ENCODE measurements around the gene NPL. TPM values are rescaled to one million over a fixed set of nuclear protein-coding genes. Genes with fewer than 3 reads are reported as not detected.
A peak's percentile ranks its signal among the peaks of the same experiment; 100 is the strongest.

Gene NPL
- polyA plus RNA-seq, 2 of the 4 experiments (the other 2 are of a cell fraction), result 0.80 to 1.0 TPM

DNA sequence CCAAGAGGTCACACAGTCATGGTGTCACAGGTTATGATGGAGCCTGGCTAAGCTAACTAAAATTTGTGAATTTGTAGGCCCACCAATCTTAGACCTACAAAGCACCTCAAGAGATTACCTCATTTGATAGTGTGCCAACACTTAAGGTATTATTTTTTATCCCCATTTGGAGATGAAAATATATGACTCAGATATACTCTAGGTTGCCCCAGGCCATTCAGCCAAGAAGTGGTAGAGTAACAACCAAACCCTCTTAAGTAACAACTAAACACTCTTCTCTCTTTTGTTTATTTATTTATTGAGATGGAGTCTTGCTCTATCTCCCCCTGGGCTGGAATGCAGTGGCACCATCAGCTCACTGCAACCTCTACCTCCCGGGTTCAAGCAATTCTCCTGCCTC lies 14.3 kb downstream of the NPL start (continued):
- TF ChIP-seq, protein P1, sequence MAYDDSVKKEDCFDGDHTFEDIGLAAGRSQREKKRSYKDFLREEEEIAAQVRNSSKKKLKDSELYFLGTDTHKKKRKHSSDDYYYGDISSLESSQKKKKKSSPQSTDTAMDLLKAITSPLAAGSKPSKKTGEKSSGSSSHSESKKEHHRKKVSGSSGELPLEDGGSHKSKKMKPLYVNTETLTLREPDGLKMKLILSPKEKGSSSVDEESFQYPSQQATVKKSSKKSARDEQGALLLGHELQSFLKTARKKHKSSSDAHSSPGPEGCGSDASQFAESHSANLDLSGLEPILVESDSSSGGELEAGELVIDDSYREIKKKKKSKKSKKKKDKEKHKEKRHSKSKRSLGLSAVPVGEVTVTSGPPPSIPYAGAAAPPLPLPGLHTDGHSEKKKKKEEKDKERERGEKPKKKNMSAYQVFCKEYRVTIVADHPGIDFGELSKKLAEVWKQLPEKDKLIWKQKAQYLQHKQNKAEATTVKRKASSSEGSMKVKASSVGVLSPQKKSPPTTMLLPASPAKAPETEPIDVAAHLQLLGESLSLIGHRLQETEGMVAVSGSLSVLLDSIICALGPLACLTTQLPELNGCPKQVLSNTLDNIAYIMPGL (CRISPR knock-in tag; IDR thresholded peaks at IDR 0.05; ENCODE audit: borderline replicate concordance), result no peak
- TF ChIP-seq HOXA7 (CRISPR knock-in tag; IDR thresholded peaks at IDR 0.05), result no peak
- TF ChIP-seq POLR2AphosphoS2 (conservative IDR thresholded peaks at IDR 0.05; ENCODE audit: low read length), result no peak
- no peak for TF ChIP-seq CBX8 (IDR thresholded peaks at IDR 0.05)
- TF ChIP-seq BHLHE40 (IDR thresholded peaks at IDR 0.05; ENCODE audit: low read depth, low read length), result no peak
- TF ChIP-seq JUNB (IDR thresholded peaks at IDR 0.05), result no peak

DNA sequence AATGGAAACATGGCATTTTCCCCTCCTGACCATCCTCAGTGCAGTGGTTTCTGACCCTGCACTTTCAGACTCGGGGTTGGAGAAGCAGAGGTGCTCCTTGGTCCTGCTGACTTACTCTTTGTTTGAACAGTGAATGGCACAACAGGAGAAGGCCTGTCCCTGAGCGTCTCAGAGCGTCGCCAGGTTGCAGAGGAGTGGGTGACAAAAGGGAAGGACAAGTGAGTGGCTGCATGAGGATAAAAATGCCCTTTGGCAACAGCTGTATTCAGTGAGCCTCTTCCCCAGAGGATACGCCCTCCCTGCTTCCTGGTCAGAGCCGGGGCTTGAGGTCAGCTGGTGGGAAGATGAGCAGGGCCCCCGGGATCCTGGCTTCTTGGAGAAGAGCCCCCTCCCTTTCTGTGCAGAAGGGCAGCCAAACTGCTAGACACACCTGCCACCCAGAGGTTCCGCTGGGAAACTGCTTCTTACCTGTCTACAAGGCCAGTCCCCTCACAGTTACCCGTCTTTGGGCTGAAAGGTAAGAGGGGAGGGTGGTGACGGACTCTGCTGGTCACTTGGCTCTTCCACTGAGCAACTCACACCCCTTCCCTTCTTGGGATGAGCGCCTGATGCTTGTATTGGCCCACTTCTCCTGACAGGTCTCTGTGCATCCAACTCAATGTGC lies 16.6 kb downstream of the NPL start:
- 53% methylated on average over 10 of the region's 11 CpGs for WGBS (ENCODE audit: missing lambda C conversion rate)
- Histone ChIP-seq H3K4me3 (no peak overlapping the region), H3K4me1 (no peaks in the 10 kb centered on the region), H3K27ac (no peak overlapping the region), H3K9me3 (peaks cover 3% of the 10 kb centered on the region; the same call in 1 of the 3 replicates), H3K4me2 (no peak overlapping the region)
- TF ChIP-seq RAD21 (conservative IDR thresholded peaks at IDR 0.05 in 1 of 2, IDR thresholded peaks at IDR 0.05 in 1 of 2) (peak in 1 of 2 experiments; percentile 13; a peak in 1 of 5 replicates), CHD2 (IDR thresholded peaks at IDR 0.05; ENCODE audit: low read length, partially characterized antibody) (no peak), CBX8 (IDR thresholded peaks at IDR 0.05) (no peak)
- ChIA-PET POLR2A (no interaction called here), CTCF (interaction anchor here (1.4 kb wide), 1 partner anchor 205 kb away, joined by 3 read pairs; no protein-coding TSS in a partner anchor)
- DNase-seq (ENCODE audit: low read depth in 1 of 2, low spot score in 1 of 2) (no peak), ATAC-seq (peak in 1 of 2 experiments; percentile 54; a peak in 2 of 6 replicates), FAIRE-seq (no peak)

DNA sequence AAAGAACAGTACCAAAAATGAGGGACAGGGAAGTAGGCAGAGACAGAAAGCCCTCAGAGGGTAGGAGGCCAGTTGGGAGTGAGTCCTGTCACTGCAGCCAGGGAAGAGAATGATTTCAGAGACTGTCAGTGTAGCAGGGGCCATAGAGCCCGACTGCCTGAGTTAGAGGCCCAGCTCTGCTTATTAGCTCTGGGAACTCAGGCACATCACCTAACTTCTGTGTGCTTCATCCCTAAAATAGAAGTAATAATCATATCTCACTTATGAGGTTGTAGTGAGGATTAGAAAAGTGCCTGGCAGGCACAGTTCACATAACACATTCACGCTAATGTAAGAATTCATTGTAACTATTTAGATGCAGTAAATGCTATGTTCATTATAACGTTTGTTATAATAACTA lies 18.3 kb downstream of the NPL start:
- ChIA-PET CTCF (interaction anchor here (0.6 kb wide), 1 partner anchor 31 kb away, joined by 5 read pairs; no protein-coding TSS in a partner anchor), POLR2A (no interaction called here)
- ATAC-seq, result no peak
- FAIRE-seq, result no peak
- 37% methylated on average over 3 of the region's 3 CpGs for WGBS (ENCODE audit: missing lambda C conversion rate)
- TF ChIP-seq FOXS1 (CRISPR knock-in tag; IDR thresholded peaks at IDR 0.05), result no peak
- no peak for TF ChIP-seq RFX5 (IDR thresholded peaks at IDR 0.05)
- TF ChIP-seq EHF (CRISPR knock-in tag; IDR thresholded peaks at IDR 0.05), result no peak
- no peak for TF ChIP-seq RAD21 (conservative IDR thresholded peaks at IDR 0.05 in 1 of 2, IDR thresholded peaks at IDR 0.05 in 1 of 2)
- TF ChIP-seq POLR2AphosphoS2 (conservative IDR thresholded peaks at IDR 0.05; ENCODE audit: low read length), result no peak
- no peak for TF ChIP-seq ZC3H11A (IDR thresholded peaks at IDR 0.05)
- TF ChIP-seq JUN (IDR thresholded peaks at IDR 0.05), result no peak
- TF ChIP-seq, protein P2, sequence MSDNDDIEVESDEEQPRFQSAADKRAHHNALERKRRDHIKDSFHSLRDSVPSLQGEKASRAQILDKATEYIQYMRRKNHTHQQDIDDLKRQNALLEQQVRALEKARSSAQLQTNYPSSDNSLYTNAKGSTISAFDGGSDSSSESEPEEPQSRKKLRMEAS (IDR thresholded peaks at IDR 0.05), result no peak
- TF ChIP-seq EP300 (IDR thresholded peaks at IDR 0.05), result no peak
- TF ChIP-seq HEYL (CRISPR knock-in tag; IDR thresholded peaks at IDR 0.05), result no peak
- TF ChIP-seq ZFP36 (IDR thresholded peaks at IDR 0.05; ENCODE audit: borderline replicate concordance, partially characterized antibody), result no peak
- no peak for TF ChIP-seq TFCP2L1 (CRISPR knock-in tag; IDR thresholded peaks at IDR 0.05)
- TF ChIP-seq, protein P3, sequence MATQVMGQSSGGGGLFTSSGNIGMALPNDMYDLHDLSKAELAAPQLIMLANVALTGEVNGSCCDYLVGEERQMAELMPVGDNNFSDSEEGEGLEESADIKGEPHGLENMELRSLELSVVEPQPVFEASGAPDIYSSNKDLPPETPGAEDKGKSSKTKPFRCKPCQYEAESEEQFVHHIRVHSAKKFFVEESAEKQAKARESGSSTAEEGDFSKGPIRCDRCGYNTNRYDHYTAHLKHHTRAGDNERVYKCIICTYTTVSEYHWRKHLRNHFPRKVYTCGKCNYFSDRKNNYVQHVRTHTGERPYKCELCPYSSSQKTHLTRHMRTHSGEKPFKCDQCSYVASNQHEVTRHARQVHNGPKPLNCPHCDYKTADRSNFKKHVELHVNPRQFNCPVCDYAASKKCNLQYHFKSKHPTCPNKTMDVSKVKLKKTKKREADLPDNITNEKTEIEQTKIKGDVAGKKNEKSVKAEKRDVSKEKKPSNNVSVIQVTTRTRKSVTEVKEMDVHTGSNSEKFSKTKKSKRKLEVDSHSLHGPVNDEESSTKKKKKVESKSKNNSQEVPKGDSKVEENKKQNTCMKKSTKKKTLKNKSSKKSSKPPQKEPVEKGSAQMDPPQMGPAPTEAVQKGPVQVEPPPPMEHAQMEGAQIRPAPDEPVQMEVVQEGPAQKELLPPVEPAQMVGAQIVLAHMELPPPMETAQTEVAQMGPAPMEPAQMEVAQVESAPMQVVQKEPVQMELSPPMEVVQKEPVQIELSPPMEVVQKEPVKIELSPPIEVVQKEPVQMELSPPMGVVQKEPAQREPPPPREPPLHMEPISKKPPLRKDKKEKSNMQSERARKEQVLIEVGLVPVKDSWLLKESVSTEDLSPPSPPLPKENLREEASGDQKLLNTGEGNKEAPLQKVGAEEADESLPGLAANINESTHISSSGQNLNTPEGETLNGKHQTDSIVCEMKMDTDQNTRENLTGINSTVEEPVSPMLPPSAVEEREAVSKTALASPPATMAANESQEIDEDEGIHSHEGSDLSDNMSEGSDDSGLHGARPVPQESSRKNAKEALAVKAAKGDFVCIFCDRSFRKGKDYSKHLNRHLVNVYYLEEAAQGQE (IDR thresholded peaks at IDR 0.05), result no peak
- TF ChIP-seq NR3C1 (IDR thresholded peaks at IDR 0.05), result no peak
- TF ChIP-seq HOXA7 (CRISPR knock-in tag; IDR thresholded peaks at IDR 0.05), result no peak
- TF ChIP-seq, protein P4, sequence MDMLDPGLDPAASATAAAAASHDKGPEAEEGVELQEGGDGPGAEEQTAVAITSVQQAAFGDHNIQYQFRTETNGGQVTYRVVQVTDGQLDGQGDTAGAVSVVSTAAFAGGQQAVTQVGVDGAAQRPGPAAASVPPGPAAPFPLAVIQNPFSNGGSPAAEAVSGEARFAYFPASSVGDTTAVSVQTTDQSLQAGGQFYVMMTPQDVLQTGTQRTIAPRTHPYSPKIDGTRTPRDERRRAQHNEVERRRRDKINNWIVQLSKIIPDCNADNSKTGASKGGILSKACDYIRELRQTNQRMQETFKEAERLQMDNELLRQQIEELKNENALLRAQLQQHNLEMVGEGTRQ (IDR thresholded peaks at IDR 0.05), result no peak
- TF ChIP-seq, protein P5, sequence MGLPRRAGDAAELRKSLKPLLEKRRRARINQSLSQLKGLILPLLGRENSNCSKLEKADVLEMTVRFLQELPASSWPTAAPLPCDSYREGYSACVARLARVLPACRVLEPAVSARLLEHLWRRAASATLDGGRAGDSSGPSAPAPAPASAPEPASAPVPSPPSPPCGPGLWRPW (IDR thresholded peaks at IDR 0.05), result no peak
- no peak for DNase-seq (ENCODE audit: low read depth in 1 of 2, low spot score in 1 of 2)
- Histone ChIP-seq H3K4me2 (no peak overlapping the region), H3K4me3 (no peak overlapping the region), H3K9me3 (peaks cover 3% of the 10 kb centered on the region; the same call in 1 of the 3 replicates), H3K27ac (no peak overlapping the region), H3K4me1 (no peaks in the 10 kb centered on the region)
